Loucy (cell line): ENCODE results near the gene PEX19.

Experiments
- CTCF ChIP-seq: fragments of 200-600 bp; sonication (generic); conservative IDR thresholded peaks from 2 replicates; pipeline ENCODE4 v1.5.1; 2014; ENCODE audit warnings: mild to moderate bottlenecking, antibody characterized with exemption, low read length
- EZH2phosphoT487 ChIP-seq: fragments of 200-600 bp; IDR thresholded peaks from 2 replicates; pipeline ENCODE4 v1.6.1; 2018; ENCODE audit warnings: antibody characterized with exemption, mild to moderate bottlenecking, moderate library complexity, borderline replicate concordance

DNA sequence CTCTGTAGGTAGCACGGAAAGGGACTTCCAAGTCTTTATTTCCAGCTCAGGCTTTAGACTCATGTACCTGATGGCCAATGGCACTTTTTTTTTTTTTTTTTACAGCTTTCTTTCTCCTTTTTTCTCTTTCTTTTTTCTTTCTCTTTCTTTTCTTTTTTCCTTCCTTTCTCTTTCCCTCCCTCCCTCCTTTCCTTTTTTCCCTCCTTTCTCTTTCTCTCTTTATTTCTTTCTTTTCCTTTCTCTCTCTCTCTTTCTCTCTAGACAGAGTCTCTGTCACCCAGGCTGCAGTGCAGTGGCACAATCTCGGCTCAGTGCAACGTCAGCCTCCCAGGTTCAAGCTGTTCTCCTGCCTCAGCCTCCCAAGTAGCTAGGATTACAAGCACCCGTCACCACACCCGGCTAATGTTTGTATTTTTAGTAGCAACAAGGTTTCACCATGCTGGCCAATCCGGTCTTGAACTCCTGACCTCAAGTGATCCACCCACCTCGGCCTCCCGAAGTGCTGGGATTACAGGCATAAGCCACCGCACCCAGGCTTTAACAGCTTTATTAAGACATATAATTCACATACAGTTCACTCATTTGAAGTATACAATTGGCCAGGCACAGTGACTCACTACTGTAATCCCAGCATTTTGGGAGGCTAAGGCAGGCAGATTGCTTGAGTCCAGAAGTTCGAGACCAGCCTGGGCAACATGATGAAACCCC is 17.5 kb downstream of the PEX19 start:
- no peak for TF ChIP-seq CTCF
- TF ChIP-seq EZH2phosphoT487 = no peak
